ENCODE measurements around the gene CDC42BPA.

Gene CDC42BPA

GRCh38 chr1:226990133-226990716, 328.1 kb downstream of the CDC42BPA start:
- DNase-seq (ENCODE audit: low read depth): peak; percentile 14

GRCh38 chr1:226989085-226989920, 329.0 kb downstream of the CDC42BPA start:
- no peak for DNase-seq (ENCODE audit: low read depth)

- DNase-seq (ENCODE audit: low read depth): no peak
Observed at GRCh38 chr1:226988334-226988666, 330.0 kb downstream of the CDC42BPA start.

- DNase-seq (ENCODE audit: low read depth): no peak
Observed at GRCh38 chr1:226987623-226988333, 330.5 kb downstream of the CDC42BPA start.

- DNase-seq (ENCODE audit: low read depth): no peak
Observed at GRCh38 chr1:226987179-226987536, 331.1 kb downstream of the CDC42BPA start.

- no peak for DNase-seq (ENCODE audit: low read depth)
Observed at GRCh38 chr1:226986496-226987178, 331.7 kb downstream of the CDC42BPA start.

- DNase-seq (ENCODE audit: low read depth): no peak
Observed at GRCh38 chr1:226985839-226986463, 332.3 kb downstream of the CDC42BPA start.

- no peak for DNase-seq (ENCODE audit: low read depth)
Observed at GRCh38 chr1:226985239-226985838, 333.0 kb downstream of the CDC42BPA start.

- DNase-seq (ENCODE audit: low read depth): no peak
Observed at GRCh38 chr1:226984521-226985238, 333.6 kb downstream of the CDC42BPA start.

- DNase-seq (ENCODE audit: low read depth): no peak
Observed at GRCh38 chr1:226983992-226984364, 334.3 kb downstream of the CDC42BPA start.

GRCh38 chr1:226983247-226983991, 334.9 kb downstream of the CDC42BPA start:
- DNase-seq (ENCODE audit: low read depth): no peak

GRCh38 chr1:226982451-226983177, 335.7 kb downstream of the CDC42BPA start:
- no peak for DNase-seq (ENCODE audit: low read depth)

- no peak for DNase-seq (ENCODE audit: low read depth)
Observed at GRCh38 chr1:226981838-226982237, 336.5 kb downstream of the CDC42BPA start.

GRCh38 chr1:226981386-226981817, 336.9 kb downstream of the CDC42BPA start:
- DNase-seq (ENCODE audit: low read depth): no peak

GRCh38 chr1:226980565-226981385, 337.5 kb downstream of the CDC42BPA start:
- DNase-seq (ENCODE audit: low read depth): no peak

GRCh38 chr1:226980122-226980560, 338.2 kb downstream of the CDC42BPA start:
- no peak for DNase-seq (ENCODE audit: low read depth)

GRCh38 chr1:226979517-226980121, 338.7 kb downstream of the CDC42BPA start:
- no peak for DNase-seq (ENCODE audit: low read depth)

GRCh38 chr1:226979115-226979516, 339.2 kb downstream of the CDC42BPA start:
- no peak for DNase-seq (ENCODE audit: low read depth)
